Skeletal muscle tissue (tissue), 4 donors: ENCODE results near the gene EMSY. TPM values are rescaled to one million over a fixed set of nuclear protein-coding genes. Genes with fewer than 3 reads are reported as not detected.
"Not testable (repeated sequence)": the region's sequence is repeated elsewhere in the genome, so short reads cannot be mapped to it uniquely, and the experiment has no call there.

Experiments
- H3K27ac ChIP-seq: one replicate; pipeline ENCODE4 v1.7.0; 2013; ENCODE audit warnings: mild to moderate bottlenecking, low read depth, low read length, inconsistent platforms
- H3K27me3 ChIP-seq, 3 donors: one replicate each; pipeline ENCODE4 v1.7.0; 2013; ENCODE audit warnings: low read length in 3 of 3; ENCODE audit not compliant: control insufficient read depth in 3 of 3, insufficient read depth in 3 of 3
- H3K36me3 ChIP-seq, 3 donors: one replicate each; pipeline ENCODE4 v1.7.0; 2013; ENCODE audit warnings: low read length in 3 of 3; ENCODE audit not compliant: control insufficient read depth in 3 of 3, insufficient read depth in 3 of 3
- H3K4me1 ChIP-seq, 3 donors: one replicate each; pipeline ENCODE4 v1.7.0; 2013; ENCODE audit warnings: low read length in 3 of 3, mild to moderate bottlenecking in 3 of 3; ENCODE audit not compliant: control insufficient read depth in 3 of 3, insufficient read depth in 3 of 3
- H3K4me3 ChIP-seq, 3 donors: one replicate each; pipeline ENCODE4 v1.7.0; 2013; ENCODE audit warnings: low read length in 3 of 3
- H3K9ac ChIP-seq, 3 donors: one replicate each; pipeline ENCODE4 v1.7.0; 2013; ENCODE audit warnings: low read length in 3 of 3, mild to moderate bottlenecking in 3 of 3, moderate library complexity in 2 of 3, low read depth in 1 of 3
- H3K9me3 ChIP-seq, 3 donors: one replicate each; pipeline ENCODE4 v1.7.0; 2013; ENCODE audit warnings: low read length in 3 of 3; ENCODE audit not compliant: control insufficient read depth in 3 of 3
- total RNA-seq: library from RNA; depleted of rRNA; stranded (reverse); fragments of >200 nt; gene quantifications from one replicate; pipeline ENCODE4 v1.2.3, GENCODE V29; 2014
- donor health status: Osteomylitis.

EMSY gene
- total RNA-seq, 1 donor from 2014 or later: 11.0 TPM

- Histone ChIP-seq H3K36me3 (no peaks in the 10 kb centered on the region), H3K27ac (no peak overlapping the region), H3K4me1 (peaks cover 0 to 2% (median 0%) of the 10 kb centered on the region in 3 donors), H3K9me3 (no peaks in the 10 kb centered on the region), H3K27me3 (peaks cover 0 to 2% (median 0%) of the 10 kb centered on the region in 3 donors), H3K9ac (no peak overlapping the region), H3K4me3 (no peak overlapping the region)
These were observed 119.5 kb downstream of the EMSY start for GRCh38 chr11:76564364-76564763.

- Histone ChIP-seq H3K4me1 (no peaks in the 10 kb centered on the region), H3K9me3 (no peaks in the 10 kb centered on the region), H3K27ac (no peak overlapping the region), H3K9ac (no peak overlapping the region), H3K36me3 (no peaks in the 10 kb centered on the region), H3K27me3 (no peaks in the 10 kb centered on the region), H3K4me3 (no peak overlapping the region)
These were observed 122.0 kb downstream of the EMSY start for GRCh38 chr11:76566811-76567210.

- Histone ChIP-seq H3K4me3 (no peak overlapping the region), H3K9ac (no peak overlapping the region), H3K36me3 (no peaks in the 10 kb centered on the region), H3K27me3 (no peaks in the 10 kb centered on the region), H3K9me3 (no peaks in the 10 kb centered on the region), H3K27ac (no peak overlapping the region), H3K4me1 (no peaks in the 10 kb centered on the region)
These were observed 122.4 kb downstream of the EMSY start for GRCh38 chr11:76567261-76567660.

GRCh38 chr11:76568139-76568538 lies 123.3 kb downstream of the EMSY start:
- Histone ChIP-seq H3K9ac (no peak overlapping the region), H3K36me3 (no peaks in the 10 kb centered on the region), H3K4me1 (no peaks in the 10 kb centered on the region), H3K27me3 (no peaks in the 10 kb centered on the region), H3K27ac (no peak overlapping the region), H3K9me3 (no peaks in the 10 kb centered on the region), H3K4me3 (no peak overlapping the region)

- Histone ChIP-seq H3K4me1 (no peaks in the 10 kb centered on the region), H3K4me3 (no peak overlapping the region), H3K9me3 (no peaks in the 10 kb centered on the region), H3K27me3 (no peaks in the 10 kb centered on the region), H3K27ac (no peak overlapping the region), H3K36me3 (no peaks in the 10 kb centered on the region), H3K9ac (no peak overlapping the region)
These were observed 123.8 kb downstream of the EMSY start for GRCh38 chr11:76568621-76569020.

- not testable (repeated sequence) for H3K36me3 ChIP-seq, H3K27ac ChIP-seq, H3K9ac ChIP-seq, H3K9me3 ChIP-seq, H3K27me3 ChIP-seq, H3K4me3 ChIP-seq, H3K4me1 ChIP-seq
These were observed 127.5 kb downstream of the EMSY start for GRCh38 chr11:76572181-76572875.

GRCh38 chr11:76574406-76574805 lies 129.6 kb downstream of the EMSY start:
- Histone ChIP-seq H3K27ac (no peak overlapping the region), H3K9ac (no peak overlapping the region), H3K27me3 (no peaks in the 10 kb centered on the region), H3K9me3 (no peaks in the 10 kb centered on the region), H3K4me1 (peaks cover 11 to 16% (median 12%) of the 10 kb centered on the region in 3 donors), H3K4me3 (no peak overlapping the region), H3K36me3 (no peaks in the 10 kb centered on the region)

GRCh38 chr11:76574879-76575278 lies 130.1 kb downstream of the EMSY start:
- Histone ChIP-seq H3K9ac (no peak overlapping the region), H3K27ac (no peak overlapping the region), H3K4me3 (no peak overlapping the region), H3K4me1 (peaks cover 16 to 21% (median 17%) of the 10 kb centered on the region in 3 donors), H3K9me3 (no peaks in the 10 kb centered on the region), H3K36me3 (no peaks in the 10 kb centered on the region), H3K27me3 (no peaks in the 10 kb centered on the region)

GRCh38 chr11:76577226-76577920 lies 132.6 kb downstream of the EMSY start:
- Histone ChIP-seq H3K9ac (no peak overlapping the region), H3K9me3 (no peaks in the 10 kb centered on the region), H3K36me3 (no peaks in the 10 kb centered on the region), H3K4me1 (peaks cover 17 to 23% (median 19%) of the 10 kb centered on the region in 3 donors), H3K4me3 (no peak overlapping the region), H3K27me3 (no peaks in the 10 kb centered on the region), H3K27ac (peak overlapping the region; percentile 83)

- H3K9ac ChIP-seq: peak overlapping the region in 1 of 3 donors; percentile 33
- peak overlapping the region; percentile 83 for H3K27ac ChIP-seq
- H3K4me3 ChIP-seq: no peak overlapping the region
- H3K36me3 ChIP-seq: no peaks in the 10 kb centered on the region
- peaks cover 17 to 23% (median 19%) of the 10 kb centered on the region in 3 donors for H3K4me1 ChIP-seq
- H3K27me3 ChIP-seq: no peaks in the 10 kb centered on the region
- no peaks in the 10 kb centered on the region for H3K9me3 ChIP-seq
These were observed 133.3 kb downstream of the EMSY start for GRCh38 chr11:76577921-76578653.
